Neural progenitor cell (in vitro differentiated cells): ENCODE measurements around the gene BMPR1B. TPM values are rescaled to one million over a fixed set of nuclear protein-coding genes. Genes with fewer than 3 reads are reported as not detected.

Source experiments
- DNase-seq: peaks from one replicate; pipeline ENCODE4 v3.0.0-alpha.2; 2016; ENCODE audit warnings: low spot score
- H2AFZ ChIP-seq: fragments of 200-600 bp; sonication (generic); replicated peaks from 2 replicates; pipeline ENCODE4 v1.6.1; 2016; ENCODE audit warnings: antibody characterized with exemption
- H3F3A ChIP-seq: fragments of 200-600 bp; sonication (generic); 2 replicates; pipeline ENCODE4 v1.6.1; 2016; ENCODE audit warnings: antibody characterized with exemption, low read depth
- H3K27ac ChIP-seq: fragments of 200-600 bp; sonication (generic); 2 replicates; pipeline ENCODE4 v1.5.1; 2016; ENCODE audit warnings: mild to moderate bottlenecking
- H3K27me3 ChIP-seq: fragments of 200-600 bp; sonication (generic); 2 replicates; pipeline ENCODE4 v1.6.1; 2016; ENCODE audit warnings: mild to moderate bottlenecking, moderate library complexity
- H3K36me3 ChIP-seq: fragments of 200-600 bp; sonication (generic); 2 replicates; pipeline ENCODE4 v1.5.1; 2016
- H3K4me1 ChIP-seq: fragments of 200-600 bp; sonication (generic); 2 replicates; pipeline ENCODE4 v1.6.1; 2016; ENCODE audit warnings: mixed run types
- H3K4me2 ChIP-seq: fragments of 200-600 bp; sonication (generic); 2 replicates; pipeline ENCODE4 v1.6.1; 2016
- H3K4me3 ChIP-seq: fragments of 200-600 bp; sonication (generic); 2 replicates; pipeline ENCODE4 v1.5.1; 2016
- H3K79me2 ChIP-seq: fragments of 200-600 bp; sonication (generic); 2 replicates; pipeline ENCODE4 v1.6.1; 2016; ENCODE audit warnings: low read depth
- H3K9ac ChIP-seq: fragments of 200-600 bp; sonication (generic); 2 replicates; pipeline ENCODE4 v1.6.1; 2016
- H3K9me3 ChIP-seq: fragments of 200-600 bp; sonication (generic); 2 replicates; pipeline ENCODE4 v1.5.1; 2016; ENCODE audit warnings: low read depth
- H4K20me1 ChIP-seq: fragments of 200-600 bp; sonication (generic); 2 replicates; pipeline ENCODE4 v1.6.1; 2016; ENCODE audit warnings: low read depth
- H3K27ac Mint-ChIP-seq: 3 replicates; pipeline ENCODE4 v1.8.0; 2021; ENCODE audit warnings: mixed read lengths
- H3K27me3 Mint-ChIP-seq: 2 replicates; pipeline ENCODE4 v1.8.0; 2022; ENCODE audit warnings: low read depth, mild to moderate bottlenecking, inconsistent platforms, moderate library complexity, mixed read lengths; ENCODE audit not compliant: insufficient read depth
- H3K36me3 Mint-ChIP-seq: 3 replicates; pipeline ENCODE4 v1.8.0; 2021; ENCODE audit warnings: mixed read lengths
- H3K4me1 Mint-ChIP-seq: 3 replicates; pipeline ENCODE4 v1.8.0; 2021; ENCODE audit warnings: mixed read lengths
- H3K4me3 Mint-ChIP-seq: 3 replicates; pipeline ENCODE4 v1.8.0; 2021; ENCODE audit warnings: mild to moderate bottlenecking, moderate library complexity, mixed read lengths
- H3K9me3 Mint-ChIP-seq: 3 replicates; pipeline ENCODE4 v1.8.0; 2020; ENCODE audit warnings: mixed read lengths
- CTCF ChIP-seq: fragments of 200-600 bp; sonication (generic); IDR thresholded peaks from 2 replicates; pipeline ENCODE4 v1.5.1; 2017; ENCODE audit warnings: antibody characterized with exemption, mild to moderate bottlenecking
- EZH2 ChIP-seq: fragments of 200-600 bp; sonication (generic); IDR thresholded peaks from 2 replicates; pipeline ENCODE4 v1.6.1; 2017; ENCODE audit warnings: antibody characterized with exemption, mild to moderate bottlenecking, moderate library complexity
- EZH2phosphoT487 ChIP-seq: fragments of 200-600 bp; sonication (generic); IDR thresholded peaks from 2 replicates; pipeline ENCODE4 v1.6.1; 2017; ENCODE audit warnings: antibody characterized with exemption
- total RNA-seq: library from RNA; depleted of rRNA; stranded (reverse); fragments of >200 nt; gene quantifications from 2 replicates; pipeline ENCODE4 v1.2.3, GENCODE V29; 2015; ENCODE audit warnings: low replicate concordance

The BMPR1B gene
- total RNA-seq, 1 donor from 2014 or later: 2.7 TPM

GRCh38 chr4:94765648-94766047 is 7.9 kb downstream of the BMPR1B start:
- Histone ChIP-seq H2AFZ (no peak overlapping the region), H3K9ac (no peak overlapping the region), H3K27me3 (peaks cover 24% of the 10 kb centered on the region), H3K4me3 (no peak overlapping the region), H3K79me2 (no peaks in the 10 kb centered on the region), H4K20me1 (no peaks in the 10 kb centered on the region), H3K27ac (no peak overlapping the region), H3K4me2 (no peak overlapping the region), H3K4me1 (no peaks in the 10 kb centered on the region), H3F3A (no peaks in the 10 kb centered on the region), H3K9me3 (no peaks in the 10 kb centered on the region), H3K36me3 (no peaks in the 10 kb centered on the region)
- Mint-ChIP-seq H3K27me3 (peaks cover 2% of the 10 kb centered on the region), H3K27ac (no peak overlapping the region), H3K4me1 (peaks cover 3% of the 10 kb centered on the region), H3K9me3 (no peaks in the 10 kb centered on the region), H3K4me3 (no peak overlapping the region), H3K36me3 (no peaks in the 10 kb centered on the region)
- TF ChIP-seq CTCF (no peak), EZH2 (no peak), EZH2phosphoT487 (no peak)
- DNase-seq: no peak

- no peak overlapping the region for H3K27ac ChIP-seq
- Mint-ChIP-seq H3K4me1 (no peaks in the 10 kb centered on the region), H3K27me3 (no peaks in the 10 kb centered on the region), H3K27ac (no peak overlapping the region), H3K9me3 (no peaks in the 10 kb centered on the region), H3K4me3 (no peak overlapping the region), H3K36me3 (no peaks in the 10 kb centered on the region)
- no peaks in the 10 kb centered on the region for H3K9me3 ChIP-seq
- peaks cover 12% of the 10 kb centered on the region for H3K27me3 ChIP-seq
- no peaks in the 10 kb centered on the region for H3K79me2 ChIP-seq
- H3K4me3 ChIP-seq: no peak overlapping the region
- H3K4me1 ChIP-seq: no peaks in the 10 kb centered on the region
- DNase-seq: no peak
- TF ChIP-seq EZH2phosphoT487 (no peak), CTCF (no peak), EZH2 (no peak)
- H3K9ac ChIP-seq: no peak overlapping the region
- H3F3A ChIP-seq: no peaks in the 10 kb centered on the region
- no peaks in the 10 kb centered on the region for H3K36me3 ChIP-seq
- H3K4me2 ChIP-seq: no peak overlapping the region
- H2AFZ ChIP-seq: no peak overlapping the region
- H4K20me1 ChIP-seq: no peaks in the 10 kb centered on the region
Observed at GRCh38 chr4:94766856-94767255, 9.1 kb downstream of the BMPR1B start.

GRCh38 chr4:94767446-94767845 is 9.7 kb downstream of the BMPR1B start:
- TF ChIP-seq CTCF (no peak), EZH2 (no peak), EZH2phosphoT487 (no peak)
- no peak for DNase-seq
- H3K4me1 Mint-ChIP-seq: no peaks in the 10 kb centered on the region
- H3K27ac ChIP-seq: no peak overlapping the region
- H3K9ac ChIP-seq: no peak overlapping the region
- H2AFZ ChIP-seq: no peak overlapping the region
- H3F3A ChIP-seq: no peaks in the 10 kb centered on the region
- H3K27me3 Mint-ChIP-seq: no peaks in the 10 kb centered on the region
- H3K79me2 ChIP-seq: no peaks in the 10 kb centered on the region
- no peak overlapping the region for H3K4me2 ChIP-seq
- H3K4me3 Mint-ChIP-seq: no peak overlapping the region
- peaks cover 6% of the 10 kb centered on the region for H3K27me3 ChIP-seq
- no peaks in the 10 kb centered on the region for H4K20me1 ChIP-seq
- no peak overlapping the region for H3K27ac Mint-ChIP-seq
- no peaks in the 10 kb centered on the region for H3K9me3 ChIP-seq
- H3K36me3 Mint-ChIP-seq: no peaks in the 10 kb centered on the region
- H3K9me3 Mint-ChIP-seq: no peaks in the 10 kb centered on the region
- H3K36me3 ChIP-seq: no peaks in the 10 kb centered on the region
- H3K4me3 ChIP-seq: no peak overlapping the region
- no peaks in the 10 kb centered on the region for H3K4me1 ChIP-seq
